ENCODE results near the gene GAGE12E.
"Not testable (repeated sequence)": the region's sequence is repeated elsewhere in the genome, so short reads cannot be mapped to it uniquely, and the experiment has no call there.

Gene GAGE12E

GRCh38 chrX:49550989-49551388 is at the start of gene GAGE12E:
Gene GAGE12E, plus strand, starts transcription at chrX:49551289. Its CDS starts 1,155 bp downstream, at chrX:49552444.
- not testable (repeated sequence) for DNase-seq

- DNase-seq, result not testable (repeated sequence)
Observed at GRCh38 chrX:49531877-49532276, 19.2 kb upstream of the GAGE12E start, which contains the start of gene GAGE12C. Gene GAGE12C, plus strand, starts transcription at chrX:49532177. Its CDS starts 1,155 bp downstream, at chrX:49533332.

GRCh38 chrX:49541433-49541832 is 9.7 kb upstream of the GAGE12E start, which contains the start of gene GAGE12D:
Gene GAGE12D, plus strand, starts transcription at chrX:49541733. Its CDS starts 1,155 bp downstream, at chrX:49542888.
- DNase-seq, result not testable (repeated sequence)

GRCh38 chrX:49560542-49560941 is 9.5 kb downstream of the GAGE12E start, which contains the start of gene GAGE12F:
Gene GAGE12F, plus strand, starts transcription at chrX:49560842. Its CDS starts 1,155 bp downstream, at chrX:49561997.
- not testable (repeated sequence) for DNase-seq

- not testable (repeated sequence) for DNase-seq
Observed at GRCh38 chrX:49568728-49569127, 17.6 kb downstream of the GAGE12E start.

- not testable (repeated sequence) for DNase-seq
Observed at GRCh38 chrX:49569152-49569551, 18.1 kb downstream of the GAGE12E start.

- not testable (repeated sequence) for DNase-seq
Observed at GRCh38 chrX:49570100-49570499, 19.0 kb downstream of the GAGE12E start, which contains the start of gene GAGE12G. Gene GAGE12G, plus strand, starts transcription at chrX:49570400. Its CDS starts 1,155 bp downstream, at chrX:49571555.

- not testable (repeated sequence) for DNase-seq
Observed at GRCh38 chrX:49579649-49580048, 28.6 kb downstream of the GAGE12E start, which contains the start of gene GAGE12H. Gene GAGE12H, plus strand, starts transcription at chrX:49579949. Its CDS starts 1,155 bp downstream, at chrX:49581104.

- not testable (repeated sequence) for DNase-seq
Observed at GRCh38 chrX:49589196-49589595, 38.1 kb downstream of the GAGE12E start, which contains the start of gene GAGE2A. Gene GAGE2A, plus strand, starts transcription at chrX:49589496. Its CDS starts 1,155 bp downstream, at chrX:49590651.

GRCh38 chrX:49589769-49590478 is 38.8 kb downstream of the GAGE12E start:
- DNase-seq, result not testable (repeated sequence)

GRCh38 chrX:49590488-49590887 is 39.4 kb downstream of the GAGE12E start:
- not testable (repeated sequence) for DNase-seq

GRCh38 chrX:49598720-49599119 is 47.6 kb downstream of the GAGE12E start, which contains the start of gene GAGE1:
Gene GAGE1, plus strand, starts transcription at chrX:49599020. Its CDS starts 1,155 bp downstream, at chrX:49600175.
- not testable (repeated sequence) for DNase-seq
